Measurements from ENCODE around the gene NFIA. TPM values are rescaled to one million over a fixed set of nuclear protein-coding genes. Genes with fewer than 3 reads are reported as not detected.

NFIA gene
- total and polyA plus RNA-seq, 2 donors (not counting 1 experiment from before 2014, with no cell fraction given), result 0.28 to 0.54 TPM

GRCh38 chr1:61375082-61375880, 292.9 kb downstream of the NFIA start:
- ATAC-seq (ENCODE audit: low read depth) (no peak), DNase-seq (no peak)
- H3K27me3 ChIP-seq (replicated peaks in 1 of 4; ENCODE audit: control extremely low read depth in 1 of 4, control insufficient read depth in 3 of 4, insufficient read depth in 4 of 4, low read length in 3 of 4), result no peaks in the 10 kb centered on the region
- no peaks in the 10 kb centered on the region for H4K20me1 ChIP-seq (ENCODE audit: control insufficient read depth, insufficient read depth, low read length, poor library complexity, severe bottlenecking)
- POLR2A ChIA-PET, result no interaction called here
- no peak overlapping the region for H3K27ac ChIP-seq (ENCODE audit: low read length in 2 of 2)
- Mint-ChIP-seq H3K9me3 (ENCODE audit: insufficient read depth) (no peaks in the 10 kb centered on the region), H3K4me1 (no peaks in the 10 kb centered on the region), H3K27ac (no peak overlapping the region), H3K27me3 (no peaks in the 10 kb centered on the region), H3K4me3 (no peak overlapping the region)
- no peaks in the 10 kb centered on the region for H3K79me2 ChIP-seq (ENCODE audit: control insufficient read depth, insufficient read depth, low read length)
- TF ChIP-seq EZH2 (IDR thresholded peaks at IDR 0.05; ENCODE audit: borderline replicate concordance, insufficient read depth, low read depth, low read length, poor library complexity, severe bottlenecking), result no peak
- no peak for TF ChIP-seq CTCF (IDR thresholded peaks at IDR 0.05)
- H3K9me3 ChIP-seq (ENCODE audit: control extremely low read depth in 1 of 3, control insufficient read depth in 2 of 3, insufficient read depth in 1 of 3, low read length in 2 of 3), result no peaks in the 10 kb centered on the region
- H3K4me2 ChIP-seq (replicated peaks; ENCODE audit: low read depth, low read length, poor library complexity, severe bottlenecking), result no peak overlapping the region
- H2AFZ ChIP-seq (ENCODE audit: insufficient read depth, low read depth, low read length, poor library complexity, severe bottlenecking), result no peak overlapping the region
- 96% methylated on average over 3 of the region's 3 CpGs for WGBS (ENCODE audit: insufficient coverage)
- H3K9ac ChIP-seq (ENCODE audit: low read length), result no peak overlapping the region
- CTCF ChIA-PET, result no interaction called here
- H3K36me3 ChIP-seq (replicated peaks in 1 of 2; ENCODE audit: control extremely low read depth in 1 of 2, control insufficient read depth in 1 of 2, extremely low read depth in 1 of 2, insufficient read depth in 2 of 2, low read length in 1 of 2), result no peaks in the 10 kb centered on the region
- H3K4me1 ChIP-seq (ENCODE audit: control insufficient read depth in 2 of 2, insufficient read depth in 2 of 2, low read length in 2 of 2), result no peaks in the 10 kb centered on the region
- intact Hi-C loops (cut with micrococcal nuclease), result no loop called here
- H3K4me3 ChIP-seq (ENCODE audit: control extremely low read depth in 1 of 5, extremely low read depth in 1 of 5, insufficient read depth in 1 of 5, low read depth in 2 of 5, low read length in 4 of 5), result no peak overlapping the region

GRCh38 chr1:61376151-61376550, 293.8 kb downstream of the NFIA start:
- intact Hi-C loops (cut with micrococcal nuclease), result no loop called here
- no peaks in the 10 kb centered on the region for H3K9me3 Mint-ChIP-seq (ENCODE audit: insufficient read depth)
- no CpG with 5 or more reads among the region's 2 CpGs for WGBS (ENCODE audit: insufficient coverage)
- Histone ChIP-seq H3K4me3 (ENCODE audit: control extremely low read depth in 1 of 5, extremely low read depth in 1 of 5, insufficient read depth in 1 of 5, low read depth in 2 of 5, low read length in 4 of 5) (no peak overlapping the region), H3K9ac (ENCODE audit: low read length) (no peak overlapping the region), H3K4me1 (ENCODE audit: control insufficient read depth in 2 of 2, insufficient read depth in 2 of 2, low read length in 2 of 2) (no peaks in the 10 kb centered on the region), H3K9me3 (ENCODE audit: control extremely low read depth in 1 of 3, control insufficient read depth in 2 of 3, insufficient read depth in 1 of 3, low read length in 2 of 3) (no peaks in the 10 kb centered on the region), H3K36me3 (replicated peaks in 1 of 2; ENCODE audit: control extremely low read depth in 1 of 2, control insufficient read depth in 1 of 2, extremely low read depth in 1 of 2, insufficient read depth in 2 of 2, low read length in 1 of 2) (no peaks in the 10 kb centered on the region), H2AFZ (ENCODE audit: insufficient read depth, low read depth, low read length, poor library complexity, severe bottlenecking) (no peak overlapping the region), H4K20me1 (ENCODE audit: control insufficient read depth, insufficient read depth, low read length, poor library complexity, severe bottlenecking) (no peaks in the 10 kb centered on the region), H3K27ac (ENCODE audit: low read length in 2 of 2) (no peak overlapping the region), H3K4me2 (replicated peaks; ENCODE audit: low read depth, low read length, poor library complexity, severe bottlenecking) (no peak overlapping the region), H3K79me2 (ENCODE audit: control insufficient read depth, insufficient read depth, low read length) (no peaks in the 10 kb centered on the region), H3K27me3 (replicated peaks in 1 of 4; ENCODE audit: control extremely low read depth in 1 of 4, control insufficient read depth in 3 of 4, insufficient read depth in 4 of 4, low read length in 3 of 4) (no peaks in the 10 kb centered on the region)
- TF ChIP-seq EZH2 (IDR thresholded peaks at IDR 0.05; ENCODE audit: borderline replicate concordance, insufficient read depth, low read depth, low read length, poor library complexity, severe bottlenecking) (no peak), CTCF (IDR thresholded peaks at IDR 0.05) (no peak)
- DNase-seq, result no peak
- no peak overlapping the region for H3K27ac Mint-ChIP-seq
- ATAC-seq (ENCODE audit: low read depth), result no peak
- H3K4me1 Mint-ChIP-seq, result no peaks in the 10 kb centered on the region
- POLR2A ChIA-PET, result no interaction called here
- no peak overlapping the region for H3K4me3 Mint-ChIP-seq
- H3K27me3 Mint-ChIP-seq, result no peaks in the 10 kb centered on the region
- CTCF ChIA-PET, result no interaction called here

All from B cell (primary cell).